ENCODE data around the gene TSPAN3.

The TSPAN3 gene

GRCh38 chr15:77033729-77034671, 36.9 kb downstream of the TSPAN3 start:
- no peak overlapping the region for H3K27ac ChIP-seq (ENCODE audit: low read length)
- WGBS (ENCODE audit: insufficient coverage, insufficient read length), result no CpG with 5 or more reads among the region's 13 CpGs
- no peaks in the 10 kb centered on the region for H3K4me1 ChIP-seq (ENCODE audit: control insufficient read depth, insufficient read depth, low read length)
- no peak for DNase-seq (ENCODE audit: low read depth, low spot score)
- H3K36me3 ChIP-seq (ENCODE audit: control insufficient read depth, insufficient read depth, low read length), result 0 out of 2 replicates have a peak, but pooled peaks cover 2% of the 10 kb centered on the region
- H3K27me3 ChIP-seq (ENCODE audit: control insufficient read depth, insufficient read depth, low read length), result no peaks in the 10 kb centered on the region
- no peaks in the 10 kb centered on the region for H3K9me3 ChIP-seq (ENCODE audit: control insufficient read depth, insufficient read depth, low read length)
- H3K4me3 ChIP-seq (ENCODE audit: low read length), result no peak overlapping the region

DNA sequence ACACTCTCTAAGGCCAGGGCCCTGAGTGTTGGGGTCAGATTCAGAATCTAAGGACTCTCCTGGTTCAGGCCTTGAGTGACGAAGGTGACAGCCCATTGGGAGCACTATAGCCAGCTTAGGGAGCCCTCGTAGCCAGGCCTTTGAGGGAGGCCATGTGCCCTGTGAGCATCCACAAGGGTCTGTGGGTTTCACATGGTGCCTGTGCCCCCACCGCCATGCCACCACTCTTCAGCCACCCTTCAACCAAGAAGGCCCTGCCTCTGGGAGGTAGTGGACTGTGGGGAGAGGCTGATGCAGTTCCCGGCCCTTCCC, 37.5 kb downstream of the TSPAN3 start:
- Histone ChIP-seq H3K4me1 (ENCODE audit: control insufficient read depth, insufficient read depth, low read length) (no peaks in the 10 kb centered on the region), H3K36me3 (ENCODE audit: control insufficient read depth, insufficient read depth, low read length) (0 out of 2 replicates have a peak, but pooled peaks cover 2% of the 10 kb centered on the region), H3K9me3 (ENCODE audit: control insufficient read depth, insufficient read depth, low read length) (no peaks in the 10 kb centered on the region), H3K27me3 (ENCODE audit: control insufficient read depth, insufficient read depth, low read length) (no peaks in the 10 kb centered on the region), H3K4me3 (ENCODE audit: low read length) (no peak overlapping the region), H3K27ac (ENCODE audit: low read length) (no peak overlapping the region)
- no peak for DNase-seq (ENCODE audit: low read depth, low spot score)
- WGBS (ENCODE audit: insufficient coverage, insufficient read length), result no CpG with 5 or more reads among the region's 4 CpGs

DNA sequence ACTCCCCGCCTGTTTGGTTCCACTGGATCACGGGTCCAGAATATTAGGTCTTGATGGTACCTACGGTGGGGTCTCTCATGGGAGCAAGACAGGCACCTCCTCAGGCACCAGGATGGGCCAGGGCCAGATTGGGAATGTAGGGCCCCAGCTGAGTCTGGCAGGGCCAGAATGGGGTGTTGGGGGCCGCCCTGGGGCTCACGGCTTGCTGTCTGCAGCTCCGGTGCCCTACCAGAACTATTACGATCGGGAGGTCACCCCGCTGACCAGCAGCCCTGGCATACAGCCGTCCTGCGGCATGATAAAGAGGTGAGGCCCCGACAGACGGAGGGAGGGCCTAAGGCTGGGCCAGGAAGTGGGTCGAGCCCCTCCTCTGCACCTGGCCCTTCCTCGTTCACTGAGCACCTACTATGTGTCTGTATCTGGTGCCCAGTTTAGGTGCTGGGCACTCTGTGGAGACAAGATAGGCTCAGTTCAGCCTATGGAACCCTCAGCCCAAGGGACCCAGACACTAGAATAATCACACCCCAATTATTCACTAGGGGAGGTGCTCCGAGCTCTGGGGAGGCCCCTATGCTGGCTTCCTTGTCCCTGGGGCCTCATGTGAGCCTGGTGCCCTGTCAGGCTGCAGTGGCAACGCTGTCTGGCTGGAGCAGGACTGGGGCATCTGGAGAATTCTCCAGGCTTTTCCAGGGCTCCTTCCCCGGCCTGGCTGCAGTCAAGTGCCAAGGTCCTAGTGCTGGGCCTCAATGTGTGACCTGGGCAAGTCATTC, 38.1 kb downstream of the TSPAN3 start:
- Histone ChIP-seq H3K27me3 (ENCODE audit: control insufficient read depth, insufficient read depth, low read length) (no peaks in the 10 kb centered on the region), H3K9me3 (ENCODE audit: control insufficient read depth, insufficient read depth, low read length) (no peaks in the 10 kb centered on the region), H3K4me3 (ENCODE audit: low read length) (no peak overlapping the region), H3K4me1 (ENCODE audit: control insufficient read depth, insufficient read depth, low read length) (no peaks in the 10 kb centered on the region; the same call in 1 of the 2 replicates), H3K36me3 (ENCODE audit: control insufficient read depth, insufficient read depth, low read length) (0 out of 2 replicates have a peak, but pooled peaks cover 2% of the 10 kb centered on the region), H3K27ac (ENCODE audit: low read length) (no peak overlapping the region)
- no CpG with 5 or more reads among the region's 18 CpGs for whole genome bisulfite sequencing (ENCODE audit: insufficient coverage, insufficient read length)
- DNase-seq (ENCODE audit: low read depth, low spot score), result no peak

- Histone ChIP-seq H3K27me3 (ENCODE audit: control insufficient read depth, insufficient read depth, low read length) (no peaks in the 10 kb centered on the region), H3K36me3 (ENCODE audit: control insufficient read depth, insufficient read depth, low read length) (0 out of 2 replicates have a peak, but pooled peaks cover 2% of the 10 kb centered on the region), H3K4me1 (ENCODE audit: control insufficient read depth, insufficient read depth, low read length) (no peaks in the 10 kb centered on the region; the same call in 1 of the 2 replicates), H3K4me3 (ENCODE audit: low read length) (no peak overlapping the region), H3K9me3 (ENCODE audit: control insufficient read depth, insufficient read depth, low read length) (no peaks in the 10 kb centered on the region), H3K27ac (ENCODE audit: low read length) (no peak overlapping the region)
- WGBS (ENCODE audit: insufficient coverage, insufficient read length), result no CpG with 5 or more reads among the region's 22 CpGs
- DNase-seq (ENCODE audit: low read depth, low spot score), result no peak
Observed at GRCh38 chr15:77032052-77032646, 38.8 kb downstream of the TSPAN3 start.

DNA sequence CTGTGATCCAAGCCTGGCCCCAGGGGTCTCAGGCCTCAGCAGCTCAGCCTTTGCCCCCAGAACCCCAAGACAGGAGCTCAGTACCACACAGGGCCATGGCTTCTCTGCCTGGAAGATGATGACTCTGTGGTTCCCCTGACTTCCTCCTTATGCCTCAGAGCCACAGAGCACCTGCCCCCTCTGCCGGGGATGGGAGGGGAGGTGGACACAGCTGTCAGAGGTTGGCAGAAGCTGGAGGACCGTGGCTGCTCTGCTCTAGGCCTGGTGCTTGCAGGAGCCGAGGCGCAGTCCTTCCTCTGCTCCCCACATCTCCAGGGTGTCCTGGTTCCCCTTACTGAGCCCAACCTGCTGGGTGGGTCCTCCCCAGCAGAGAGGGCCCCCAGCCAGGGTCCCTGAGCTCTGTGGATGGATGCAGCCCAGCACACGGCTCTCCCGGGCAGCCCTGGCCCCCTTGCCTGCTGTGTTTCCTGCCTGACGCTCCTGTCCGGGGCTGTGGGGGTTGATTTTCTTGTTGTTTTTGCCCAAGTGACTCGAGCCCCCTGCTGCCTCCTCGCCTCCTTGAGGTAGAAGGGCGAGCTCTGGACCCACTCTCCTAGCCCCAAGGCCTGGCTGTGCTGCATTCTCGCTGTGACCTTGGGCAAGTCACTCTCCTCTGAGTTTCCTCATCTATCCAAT, 39.4 kb downstream of the TSPAN3 start:
- no peak overlapping the region for H3K27ac ChIP-seq (ENCODE audit: low read length)
- H3K27me3 ChIP-seq (ENCODE audit: control insufficient read depth, insufficient read depth, low read length), result no peaks in the 10 kb centered on the region
- no peaks in the 10 kb centered on the region for H3K36me3 ChIP-seq (ENCODE audit: control insufficient read depth, insufficient read depth, low read length)
- H3K4me3 ChIP-seq (ENCODE audit: low read length), result no peak overlapping the region
- no peaks in the 10 kb centered on the region for H3K9me3 ChIP-seq (ENCODE audit: control insufficient read depth, insufficient read depth, low read length)
- DNase-seq (ENCODE audit: low read depth, low spot score), result no peak
- no CpG with 5 or more reads among the region's 12 CpGs for WGBS (ENCODE audit: insufficient coverage, insufficient read length)
- H3K4me1 ChIP-seq (ENCODE audit: control insufficient read depth, insufficient read depth, low read length), result no peaks in the 10 kb centered on the region; the same call in 1 of the 2 replicates

DNA sequence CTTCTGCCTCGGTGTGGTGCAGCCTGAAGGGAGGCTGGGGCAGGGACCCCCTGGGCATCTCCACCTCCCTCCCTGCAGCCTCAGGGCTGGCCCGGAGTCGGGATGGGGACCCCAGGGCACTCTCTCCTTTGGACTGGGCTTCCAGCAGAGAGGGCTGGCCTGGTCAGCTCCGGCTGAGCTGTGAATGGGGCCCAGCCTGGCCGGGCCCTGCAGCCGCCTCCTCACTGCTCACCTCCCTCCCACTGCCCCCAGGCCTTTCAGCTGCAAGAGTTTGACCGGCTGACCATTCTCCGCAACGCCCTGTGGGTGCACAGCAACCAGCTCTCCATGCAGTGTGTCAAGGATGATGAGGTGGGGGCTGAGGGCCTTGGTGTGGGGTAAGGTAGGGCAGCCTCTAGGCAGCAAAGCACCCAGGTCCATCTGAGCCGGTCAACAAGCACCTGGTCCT, 40.0 kb downstream of the TSPAN3 start:
- H3K4me1 ChIP-seq (ENCODE audit: control insufficient read depth, insufficient read depth, low read length), result no peaks in the 10 kb centered on the region; the same call in 1 of the 2 replicates
- no peaks in the 10 kb centered on the region for H3K9me3 ChIP-seq (ENCODE audit: control insufficient read depth, insufficient read depth, low read length)
- WGBS (ENCODE audit: insufficient coverage, insufficient read length), result no CpG with 5 or more reads among the region's 10 CpGs
- DNase-seq (ENCODE audit: low read depth, low spot score), result no peak
- H3K4me3 ChIP-seq (ENCODE audit: low read length), result no peak overlapping the region
- H3K36me3 ChIP-seq (ENCODE audit: control insufficient read depth, insufficient read depth, low read length), result no peaks in the 10 kb centered on the region
- H3K27me3 ChIP-seq (ENCODE audit: control insufficient read depth, insufficient read depth, low read length), result no peaks in the 10 kb centered on the region
- no peak overlapping the region for H3K27ac ChIP-seq (ENCODE audit: low read length)

GRCh38 chr15:77030048-77030927, 40.6 kb downstream of the TSPAN3 start:
- no peak overlapping the region for H3K4me3 ChIP-seq (ENCODE audit: low read length)
- WGBS (ENCODE audit: insufficient coverage, insufficient read length), result no CpG with 5 or more reads among the region's 22 CpGs
- no peak for DNase-seq (ENCODE audit: low read depth, low spot score)

DNA sequence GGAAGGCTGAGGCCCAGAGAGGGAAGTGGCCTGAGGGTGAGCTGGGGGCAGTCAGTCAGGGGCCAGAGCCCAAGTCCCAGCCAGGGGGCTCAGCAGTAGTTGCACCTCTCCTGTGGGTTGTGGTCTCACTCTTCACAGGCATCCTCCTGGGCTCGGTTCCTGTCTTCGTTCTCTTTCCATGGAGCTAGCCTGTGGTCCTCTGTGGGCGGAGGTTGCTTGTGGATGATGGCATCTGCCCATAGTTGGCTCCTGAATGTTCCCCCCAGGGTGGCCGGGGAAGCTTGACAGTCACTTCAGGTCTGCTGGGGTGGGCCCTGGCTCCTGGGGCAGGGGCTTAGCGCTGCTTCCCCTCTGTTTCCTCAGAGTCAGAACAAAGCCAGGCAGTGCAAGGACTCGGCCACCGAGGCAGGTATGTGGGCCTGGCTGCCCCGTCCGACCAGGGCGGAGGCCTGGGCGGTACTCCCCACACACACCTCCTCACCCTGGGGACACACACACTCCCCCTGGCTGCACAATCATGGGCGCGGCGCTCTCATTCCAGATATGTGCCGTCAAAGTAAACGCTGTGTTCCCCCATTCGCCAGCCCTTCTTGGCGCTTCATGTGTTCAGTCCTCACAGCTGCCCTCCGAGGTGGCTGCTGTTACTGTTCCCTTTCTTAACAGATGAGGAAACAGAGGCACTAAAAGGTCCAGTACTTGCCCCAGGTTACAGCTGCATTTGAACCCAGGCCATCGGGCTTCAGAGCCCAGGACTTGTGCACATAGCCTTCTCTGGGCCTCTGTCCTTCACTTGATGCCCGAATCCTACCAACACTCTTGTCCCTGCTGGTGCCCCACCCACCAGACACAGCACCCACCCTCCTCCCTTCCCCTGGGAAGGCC, 41.5 kb downstream of the TSPAN3 start:
- Histone ChIP-seq H3K9me3 (ENCODE audit: control insufficient read depth, insufficient read depth, low read length) (no peaks in the 10 kb centered on the region), H3K27me3 (ENCODE audit: control insufficient read depth, insufficient read depth, low read length) (no peaks in the 10 kb centered on the region), H3K4me1 (ENCODE audit: control insufficient read depth, insufficient read depth, low read length) (no peaks in the 10 kb centered on the region; the same call in 1 of the 2 replicates), H3K4me3 (ENCODE audit: low read length) (no peak overlapping the region), H3K27ac (ENCODE audit: low read length) (no peak overlapping the region), H3K36me3 (ENCODE audit: control insufficient read depth, insufficient read depth, low read length) (no peaks in the 10 kb centered on the region)
- WGBS (ENCODE audit: insufficient coverage, insufficient read length), result no CpG with 5 or more reads among the region's 21 CpGs
- DNase-seq (ENCODE audit: low read depth, low spot score), result no peak

More at GRCh38 chr15:77030048-77030927, 40.6 kb downstream of the TSPAN3 start:
- H3K9me3 ChIP-seq (ENCODE audit: control insufficient read depth, insufficient read depth, low read length), result no peaks in the 10 kb centered on the region
- H3K27me3 ChIP-seq (ENCODE audit: control insufficient read depth, insufficient read depth, low read length), result no peaks in the 10 kb centered on the region
- H3K36me3 ChIP-seq (ENCODE audit: control insufficient read depth, insufficient read depth, low read length), result no peaks in the 10 kb centered on the region
- H3K27ac ChIP-seq (ENCODE audit: low read length), result no peak overlapping the region
- H3K4me1 ChIP-seq (ENCODE audit: control insufficient read depth, insufficient read depth, low read length), result no peaks in the 10 kb centered on the region; the same call in 1 of the 2 replicates
